GM19238 (cell line): Measurements from ENCODE around the gene ATXN1.

Experiments used
- DNase-seq: peaks from one replicate; pipeline ENCODE4 v3.0.0; 2011; ENCODE audit warnings: low spot score; ENCODE audit not compliant: insufficient read length

Gene ATXN1

DNA sequence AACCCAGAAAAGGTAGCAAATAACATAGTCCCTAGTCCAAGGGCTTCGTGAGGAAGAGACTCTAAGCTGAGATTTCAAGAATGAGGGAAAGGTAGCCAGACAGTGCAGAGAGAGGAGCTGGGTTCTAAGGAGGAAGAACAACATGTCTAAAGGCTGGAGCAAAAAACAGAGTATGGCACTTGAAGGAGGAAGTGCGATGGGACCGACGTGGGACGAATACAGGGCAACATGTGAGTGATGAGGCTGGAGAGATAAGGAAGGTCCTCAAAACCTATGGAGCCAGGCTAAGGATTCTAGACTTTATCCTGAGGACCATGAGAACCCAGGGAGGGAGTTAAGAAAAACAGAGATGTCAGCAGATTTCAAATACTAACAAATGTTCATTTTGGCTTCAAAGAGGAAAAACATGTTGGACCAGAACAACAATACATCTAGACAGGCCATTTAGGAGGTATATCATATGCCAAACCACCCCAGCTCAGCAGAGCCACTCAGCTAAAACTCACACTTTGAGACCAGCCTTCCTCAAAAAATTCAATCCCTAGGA is 17.5 kb downstream of the ATXN1 start:
- DNase-seq, result no peak

DNA sequence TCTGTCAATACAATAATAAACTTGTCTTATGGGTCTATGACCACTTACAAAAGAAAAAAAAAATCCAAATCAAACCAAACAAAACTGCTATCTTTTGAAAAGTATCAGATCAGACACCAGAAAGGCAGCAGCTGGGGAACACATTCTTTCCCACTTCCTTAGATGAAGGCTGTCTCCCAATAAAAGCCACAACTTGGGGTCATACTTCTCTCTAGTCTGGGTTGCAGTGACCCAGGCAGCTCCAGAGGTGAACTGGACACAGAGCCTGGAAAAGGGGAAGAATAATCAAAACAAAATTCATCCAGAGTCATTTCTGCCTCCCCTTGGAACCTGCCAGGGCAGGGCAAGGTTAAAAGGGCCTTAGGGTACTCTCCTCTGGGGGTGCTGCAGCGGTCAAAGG is 19.1 kb downstream of the ATXN1 start:
- no peak for DNase-seq

DNA sequence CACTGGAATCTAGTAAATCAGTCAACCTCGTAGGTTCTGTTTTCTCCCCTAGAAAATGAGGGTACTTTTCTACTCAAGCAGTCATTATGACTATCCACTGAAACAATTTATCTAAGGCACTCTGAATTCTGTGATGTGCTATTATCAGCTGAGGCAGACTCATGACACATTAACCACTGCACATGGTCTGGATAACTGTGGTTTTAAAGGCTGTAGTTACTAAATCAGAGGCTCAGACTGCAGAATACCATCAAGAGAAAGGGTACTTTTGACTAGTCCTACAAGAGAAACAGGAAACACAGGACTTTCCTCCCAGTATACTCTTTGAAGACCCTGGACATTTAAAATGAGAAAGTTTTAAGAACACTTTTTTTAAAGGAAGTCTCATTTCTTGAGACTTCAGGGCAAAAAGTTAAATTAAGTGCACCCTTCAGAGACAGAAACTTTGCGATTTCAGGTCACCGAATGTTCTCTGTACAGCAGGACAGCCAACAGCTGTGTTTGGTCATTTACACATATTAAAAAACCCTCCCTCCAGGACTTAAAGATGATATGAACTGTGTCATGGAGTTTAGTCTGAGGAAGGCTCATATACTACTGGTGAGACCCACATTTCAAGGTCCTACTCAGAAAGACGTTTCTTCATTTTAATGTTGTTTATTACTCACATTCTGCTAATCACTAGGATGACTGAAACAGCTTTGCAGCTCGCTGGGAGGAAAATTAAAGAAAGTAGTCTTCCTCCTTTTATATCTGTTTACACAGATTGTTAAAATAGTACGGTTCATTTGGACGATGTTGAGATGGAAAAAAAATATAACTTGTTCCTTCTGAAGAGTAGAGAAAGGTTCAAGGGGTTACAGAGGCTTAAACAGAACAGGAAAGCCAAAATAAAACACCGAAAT is 19.9 kb downstream of the ATXN1 start:
- DNase-seq, result no peak

DNA sequence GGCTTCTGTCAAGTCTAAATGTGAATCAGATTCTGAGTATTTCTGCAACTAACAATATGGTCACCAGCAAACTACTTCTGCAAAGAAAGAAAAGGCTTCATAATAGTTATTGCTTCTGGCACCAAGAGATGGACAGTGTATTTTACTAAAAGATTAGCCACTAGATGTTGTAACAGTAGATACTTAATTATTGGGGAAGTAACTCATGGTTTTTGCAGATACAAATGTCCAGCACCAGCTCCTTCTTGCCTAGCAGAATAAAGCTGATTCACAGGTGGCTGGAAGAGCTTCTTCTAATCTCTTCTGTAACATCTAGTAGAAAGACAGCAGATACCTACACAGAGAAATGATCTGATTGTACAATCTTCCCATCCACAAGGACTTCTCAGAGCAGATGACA is 21.2 kb downstream of the ATXN1 start:
- DNase-seq, result no peak

DNA sequence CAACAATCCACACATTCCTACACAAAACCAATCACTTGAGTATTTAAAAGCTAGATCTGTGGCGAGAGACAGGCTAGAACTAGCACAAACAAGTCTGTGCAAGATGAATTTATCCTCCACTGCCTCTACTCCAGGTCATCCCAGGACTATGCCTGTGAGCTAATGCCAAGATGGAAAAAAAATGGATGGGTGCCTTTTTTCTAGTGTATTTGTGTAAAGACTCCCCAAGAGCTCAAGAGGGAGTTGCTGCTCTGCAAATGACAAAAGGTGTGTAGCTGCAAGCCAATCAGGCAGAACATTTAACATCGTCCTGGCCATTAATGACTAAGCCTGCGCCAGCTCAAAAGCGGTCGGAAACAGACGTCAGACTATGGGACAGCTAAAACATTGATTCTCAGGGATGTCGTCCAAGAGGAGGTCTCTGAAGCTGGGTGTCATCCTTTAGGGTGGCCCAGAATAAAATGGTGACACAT is 21.9 kb downstream of the ATXN1 start:
- DNase-seq, result no peak

DNA sequence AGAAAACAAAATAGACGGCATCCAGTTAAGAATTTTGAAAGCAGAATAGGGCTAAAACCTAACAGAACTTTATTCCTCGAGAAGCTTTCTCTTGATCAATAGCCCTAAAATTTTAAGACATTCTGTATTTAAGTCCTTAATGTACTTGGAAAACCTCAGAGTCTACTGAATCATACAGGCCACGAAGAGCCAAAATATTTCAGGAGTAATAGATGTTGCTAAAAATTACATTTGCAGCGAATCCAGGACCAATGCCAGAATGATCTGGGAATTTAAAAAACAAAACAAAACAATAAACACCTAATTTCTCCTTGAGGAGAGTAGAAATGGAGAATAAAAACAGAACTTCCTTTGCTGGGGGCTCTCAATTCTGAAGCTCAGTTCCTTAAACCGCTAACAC is 23.3 kb downstream of the ATXN1 start:
- DNase-seq, result no peak

DNA sequence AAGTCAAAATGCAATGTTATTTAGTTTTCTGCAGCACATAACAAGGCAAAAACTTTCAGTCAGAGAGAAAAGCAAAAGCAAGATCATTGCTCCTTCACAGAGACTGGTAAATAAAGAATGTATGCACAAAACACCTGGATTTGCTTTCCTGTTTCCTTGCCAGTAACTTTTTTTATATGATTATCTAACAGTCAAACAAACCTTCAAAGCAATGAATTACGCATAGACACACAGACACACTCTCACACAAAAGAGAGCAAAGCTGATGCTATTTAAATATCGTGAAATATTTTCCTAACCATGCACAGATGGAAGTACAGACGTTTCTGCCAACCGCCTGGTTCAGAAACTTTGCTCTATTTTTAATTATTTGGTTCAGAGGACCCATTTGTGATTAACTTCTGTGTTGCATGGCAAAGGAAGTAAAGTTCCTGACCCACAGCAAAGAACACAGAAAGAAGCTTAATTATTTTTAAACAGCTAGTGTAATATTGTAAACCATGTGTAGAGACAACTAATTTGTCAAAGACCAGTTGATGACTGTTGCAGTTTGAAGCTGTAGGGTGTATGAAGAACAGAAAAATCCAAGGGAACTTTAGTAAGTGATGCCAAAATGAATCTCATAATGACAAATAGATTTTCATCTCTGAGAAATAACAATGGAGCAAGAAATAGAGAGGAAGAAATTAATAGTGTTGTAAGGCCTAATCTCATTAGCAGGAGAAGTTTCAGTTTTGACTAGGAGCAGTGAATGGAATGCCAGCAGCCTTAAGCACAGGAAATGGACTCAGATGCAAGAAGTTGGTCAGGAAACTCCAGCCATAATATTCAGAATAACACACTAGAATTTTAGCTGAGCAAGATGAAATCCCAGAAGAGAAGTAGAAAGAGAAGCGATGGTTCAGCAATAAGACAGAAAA is 24.1 kb downstream of the ATXN1 start:
- DNase-seq, result no peak

DNA sequence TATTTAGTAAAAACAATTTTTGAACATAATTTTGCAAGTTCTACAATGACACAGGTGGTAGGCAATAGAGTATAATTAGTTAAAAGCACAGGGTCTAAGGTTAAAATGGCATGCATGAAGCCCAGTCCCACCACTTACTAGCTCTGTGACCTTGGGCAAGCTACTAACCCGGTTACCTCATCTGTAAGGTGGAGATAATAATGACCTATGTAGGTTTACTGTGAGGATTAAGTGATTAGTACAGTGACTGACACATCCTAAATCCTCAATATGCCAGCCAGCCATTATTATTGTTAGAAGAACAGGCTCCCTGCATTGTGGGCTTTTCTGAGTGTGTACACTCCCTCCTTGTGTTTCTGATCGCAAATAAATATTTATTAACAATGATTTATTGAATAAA is 26.2 kb downstream of the ATXN1 start:
- DNase-seq, result no peak

DNA sequence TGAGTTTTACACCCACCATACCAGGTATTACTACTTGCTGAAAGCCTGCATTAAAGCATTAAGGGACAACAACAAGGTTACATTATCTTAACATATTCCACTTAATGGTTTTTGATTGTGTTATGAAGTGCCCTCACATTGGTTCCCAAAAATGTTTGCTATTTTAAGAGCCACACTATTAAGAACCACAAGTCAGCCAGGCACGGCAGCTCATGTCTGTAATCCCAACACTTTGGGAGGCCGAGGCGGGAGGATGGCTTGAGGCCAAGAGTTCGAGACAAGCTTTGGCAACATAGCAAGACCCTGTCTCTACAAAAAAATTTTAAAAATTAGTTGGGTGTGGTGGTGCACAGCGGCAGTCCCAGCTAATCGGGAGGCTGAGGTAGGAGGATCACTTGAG is 28.2 kb downstream of the ATXN1 start:
- no peak for DNase-seq

DNA sequence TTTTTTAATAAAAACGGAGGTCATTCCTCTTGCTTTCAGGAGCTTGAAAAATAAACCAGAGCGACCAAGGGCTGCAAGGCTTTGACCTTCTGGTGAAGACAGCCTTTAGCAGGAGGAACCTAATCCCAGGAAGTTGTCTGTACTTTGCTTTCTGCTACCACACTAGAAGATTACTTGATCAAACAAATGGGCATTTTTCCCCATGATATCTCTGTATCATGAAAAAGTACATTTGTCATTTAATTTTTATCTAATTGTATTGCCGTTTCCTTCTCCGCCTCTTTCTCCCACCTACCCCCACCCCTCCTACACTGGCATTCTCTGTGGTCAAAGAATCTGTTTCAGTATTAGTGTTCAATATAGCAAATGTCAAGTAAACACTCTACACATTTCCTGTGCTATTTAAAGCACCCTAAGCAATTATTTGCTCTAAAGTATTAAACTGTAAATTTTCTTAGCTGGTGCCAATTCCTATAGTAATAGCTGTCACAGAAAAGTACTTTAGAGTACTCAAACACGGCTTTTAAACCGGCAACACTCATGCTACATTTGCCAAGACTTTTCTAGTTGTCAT is 29.7 kb downstream of the ATXN1 start:
- peak; percentile 35 for DNase-seq

DNA sequence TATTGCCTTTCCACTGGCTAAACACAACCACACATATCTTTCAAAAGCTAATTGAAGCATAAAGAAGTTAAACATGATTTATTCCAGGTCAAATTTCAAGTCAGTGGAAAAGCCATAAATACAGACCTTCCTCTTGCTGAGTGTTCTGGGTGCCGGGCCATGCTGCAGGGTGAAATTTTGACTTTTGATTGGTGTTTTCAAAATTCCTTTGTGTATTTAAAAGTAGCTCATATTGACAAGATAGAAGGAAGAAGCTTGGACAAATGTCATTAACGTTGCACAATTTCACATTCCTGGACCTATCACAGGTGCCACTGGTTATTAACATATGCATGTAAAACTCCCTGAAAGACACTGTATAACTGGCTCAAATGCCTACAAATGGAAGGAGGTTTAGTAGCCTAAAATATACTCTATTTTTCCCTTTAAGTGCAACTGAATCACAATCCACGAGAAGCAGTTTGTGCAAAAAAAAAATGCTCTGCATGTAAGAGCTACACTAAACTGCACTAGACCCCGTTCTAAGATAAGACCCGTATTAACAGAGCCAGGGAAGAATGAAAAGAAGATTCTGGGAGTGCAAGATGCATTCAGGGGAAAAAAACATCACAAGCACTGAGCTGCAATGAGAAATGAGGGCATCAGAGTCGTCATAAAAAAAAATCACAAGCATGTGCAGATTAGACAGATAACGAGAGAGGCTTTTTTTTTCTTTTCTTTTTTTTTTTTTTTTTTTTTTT is 30.4 kb downstream of the ATXN1 start:
- no peak for DNase-seq

DNA sequence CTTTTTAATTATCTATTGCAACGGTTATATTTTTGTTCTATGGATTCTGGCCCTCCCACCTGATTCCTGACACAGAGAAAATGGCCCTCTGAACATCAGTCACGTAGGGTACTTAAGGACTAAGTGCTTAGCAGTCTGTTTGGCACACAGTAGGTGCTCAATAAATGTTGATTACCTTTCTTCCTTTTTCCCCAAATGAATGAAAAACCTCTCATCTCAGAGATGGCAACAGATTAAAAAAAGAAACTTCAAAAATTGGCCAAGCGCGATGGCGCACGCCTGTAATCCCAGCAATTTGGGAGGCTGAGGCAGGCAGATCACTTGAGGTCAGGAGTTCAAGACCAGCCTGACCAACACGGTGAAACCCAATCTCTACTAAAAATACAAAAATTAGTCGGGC is 31.5 kb downstream of the ATXN1 start:
- DNase-seq, result no peak

DNA sequence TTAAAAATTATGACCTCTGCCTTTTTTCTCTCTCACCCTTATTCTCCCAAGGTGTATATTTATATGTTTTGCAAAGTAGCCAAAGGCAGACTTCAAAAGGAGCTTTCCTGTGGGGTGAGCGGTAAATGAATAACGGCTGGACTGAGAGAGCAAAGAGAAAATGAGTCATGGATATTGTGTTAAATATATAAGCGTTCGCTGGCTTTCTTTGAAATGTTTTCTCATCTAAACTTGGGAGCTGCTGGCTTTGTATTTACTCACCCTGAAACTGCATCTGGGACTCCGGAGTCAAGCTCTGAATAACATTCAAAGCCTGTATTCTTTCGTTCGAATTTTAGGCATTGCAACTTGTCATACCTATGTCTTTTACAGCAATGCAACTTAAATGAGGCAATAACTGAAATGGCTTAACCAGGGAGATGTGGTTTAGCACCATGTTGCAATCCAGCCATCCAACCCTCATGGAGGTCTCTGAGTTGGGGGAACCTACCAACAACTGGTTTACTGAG is 32.0 kb downstream of the ATXN1 start:
- no peak for DNase-seq

DNA sequence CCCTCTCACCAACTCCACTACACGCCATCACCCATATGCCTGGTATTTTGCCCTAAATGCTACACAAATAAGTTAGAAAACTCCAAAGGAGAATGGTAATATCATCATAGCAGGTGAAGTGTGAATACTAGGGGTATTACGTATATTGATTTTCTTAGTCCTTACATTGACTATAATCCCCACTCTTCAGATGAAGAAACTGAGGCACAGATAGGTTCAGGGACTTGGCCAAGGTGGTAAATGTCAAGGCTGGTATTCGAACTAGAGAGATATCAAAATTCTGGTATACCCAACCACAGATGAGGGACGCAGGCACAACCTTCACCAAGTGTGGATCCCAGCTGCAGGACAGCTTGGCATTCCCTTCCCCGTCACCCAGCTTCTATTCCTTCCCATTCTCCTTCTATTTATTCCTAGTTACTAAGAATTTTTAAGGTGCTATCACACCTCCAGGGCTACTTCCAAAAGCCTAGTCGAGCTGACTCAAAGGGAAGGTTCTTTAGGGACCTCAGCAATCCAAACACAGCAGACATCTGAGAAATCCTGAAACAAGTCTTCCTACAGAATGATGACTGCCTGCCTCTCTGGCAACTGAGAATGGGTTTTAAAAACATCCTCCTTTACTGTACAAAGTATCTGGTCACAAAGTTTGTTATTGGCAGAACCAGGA is 32.6 kb downstream of the ATXN1 start:
- no peak for DNase-seq

DNA sequence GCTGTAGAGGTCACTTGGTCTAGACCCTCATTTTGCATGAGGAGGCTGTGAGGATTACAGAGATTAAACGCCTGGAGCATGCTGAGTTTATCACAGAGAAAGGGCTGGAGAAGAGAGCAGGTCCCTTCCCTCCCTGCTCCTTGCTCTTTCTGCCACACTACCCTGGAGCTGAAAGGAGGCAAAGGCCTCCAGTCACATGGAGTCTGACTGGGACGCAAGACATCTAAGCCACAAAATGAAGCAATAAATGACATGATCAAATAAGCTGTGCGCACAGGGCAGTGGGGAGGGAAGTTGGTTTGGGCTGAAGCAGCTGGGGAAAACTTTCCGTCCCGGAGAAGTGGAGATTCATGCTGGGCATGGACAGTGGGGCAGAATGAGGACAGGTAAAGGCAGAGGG is 33.3 kb downstream of the ATXN1 start:
- no peak for DNase-seq

DNA sequence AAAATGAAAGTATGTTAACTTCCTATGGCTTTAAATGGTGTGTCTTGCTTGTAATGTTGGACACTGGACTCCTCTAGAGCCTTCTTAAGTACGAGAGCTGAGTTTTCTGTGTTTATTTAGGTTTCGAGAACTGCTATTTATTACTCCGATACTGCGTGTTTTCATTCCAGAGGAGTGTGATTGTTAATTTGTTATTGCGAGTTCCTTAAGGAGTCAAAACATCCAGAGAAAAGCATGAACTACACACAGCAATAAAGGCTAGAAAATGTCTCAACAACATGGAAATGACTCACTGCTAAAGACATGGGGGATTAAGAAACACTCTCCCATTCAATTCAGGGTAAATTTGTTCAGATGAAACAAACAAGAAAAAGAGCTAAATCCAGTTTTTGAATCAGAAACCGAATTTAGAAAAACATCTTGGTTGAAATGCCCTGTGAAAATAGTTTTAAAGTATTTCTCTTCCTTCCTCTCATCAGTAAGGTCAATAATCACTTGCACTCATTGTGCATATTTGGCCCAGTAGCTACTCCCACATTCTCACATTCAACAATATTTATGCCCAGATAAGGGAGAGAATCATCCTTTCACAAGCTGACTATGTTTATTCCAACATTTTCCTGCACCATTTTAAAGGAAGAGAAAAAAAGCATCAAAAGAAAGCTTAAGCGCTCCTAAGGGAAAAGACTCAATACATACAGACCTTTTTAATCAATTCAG is 36.0 kb downstream of the ATXN1 start:
- DNase-seq, result no peak

DNA sequence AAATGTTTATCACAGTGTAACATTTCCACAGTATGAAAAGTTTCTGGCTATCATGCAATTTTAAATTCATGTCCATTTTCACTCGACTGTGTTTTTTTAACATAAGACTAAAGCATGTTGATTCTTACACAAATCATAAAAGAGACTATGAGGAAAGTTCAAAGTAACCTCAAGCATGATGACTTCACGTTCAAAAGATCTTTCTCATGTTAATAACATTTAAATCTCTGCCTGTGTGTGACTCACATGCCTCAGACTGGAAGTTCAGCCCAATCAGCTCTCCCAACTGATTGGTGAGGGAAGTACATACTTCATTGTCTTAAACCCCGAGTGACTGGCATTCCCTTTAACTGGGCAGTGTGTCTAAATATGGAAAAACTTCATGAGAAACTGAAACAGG is 37.4 kb downstream of the ATXN1 start:
- no peak for DNase-seq

DNA sequence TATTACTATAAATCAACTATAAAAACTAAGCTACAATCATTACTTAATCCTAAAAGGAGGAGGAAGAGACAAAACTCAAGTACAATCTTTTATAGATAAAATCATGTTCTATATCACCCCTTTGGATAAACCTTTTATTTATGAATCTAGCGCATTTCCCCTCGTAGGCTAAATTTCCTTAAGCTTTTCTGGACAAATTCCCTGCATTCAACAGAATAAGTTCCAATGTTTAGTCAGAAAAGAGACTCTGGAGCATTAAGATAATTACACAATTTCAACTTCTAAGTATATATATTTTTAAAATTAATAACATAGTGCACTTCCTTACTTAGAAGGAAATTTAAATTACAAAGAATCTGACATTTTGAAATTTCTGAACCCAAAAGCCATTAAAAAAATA is 37.9 kb downstream of the ATXN1 start:
- no peak for DNase-seq

DNA sequence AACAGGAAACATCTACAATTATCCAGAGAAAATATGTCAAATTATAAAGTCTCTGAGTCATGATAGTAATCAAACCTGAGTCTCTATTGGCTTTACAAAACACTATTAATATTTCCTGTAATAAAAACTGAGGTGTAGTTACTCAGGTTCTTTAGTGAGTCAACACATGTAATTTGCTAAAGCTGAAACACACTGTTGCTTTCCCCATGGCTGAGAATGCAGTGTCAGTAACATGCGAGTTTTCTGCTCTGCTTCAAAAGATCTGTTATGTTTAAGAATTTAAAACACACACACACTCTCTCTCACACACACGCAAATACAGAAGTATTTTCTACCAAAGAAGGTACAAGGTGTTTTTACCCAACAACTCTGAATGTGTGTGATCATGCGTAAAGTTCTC is 38.6 kb downstream of the ATXN1 start:
- no peak for DNase-seq

DNA sequence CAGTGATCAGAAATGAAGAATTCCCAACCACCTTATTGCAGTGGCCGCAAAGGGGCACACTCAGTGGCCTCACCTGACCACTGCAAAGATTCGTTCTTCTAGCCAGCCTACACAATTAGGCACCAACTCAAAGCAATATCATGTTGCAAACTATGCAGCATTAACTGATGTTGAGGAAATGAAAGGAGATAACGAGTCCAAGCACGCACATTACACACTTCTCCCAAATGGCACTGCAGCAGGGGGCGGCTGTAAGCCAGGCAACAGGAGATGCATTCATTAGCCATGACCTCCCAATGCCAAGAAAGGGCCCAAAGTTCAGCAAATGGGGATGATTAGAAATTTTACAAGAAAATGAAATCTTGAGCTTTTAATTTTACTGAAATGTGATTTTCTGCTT is 39.3 kb downstream of the ATXN1 start:
- DNase-seq, result no peak
